ENCODE results near the gene PNMA6A.
"Not testable (repeated sequence)": the region's sequence is repeated elsewhere in the genome, so short reads cannot be mapped to it uniquely, and the experiment has no call there.

PNMA6A gene

GRCh38 chrX:153074935-153075334 is 2.7 kb downstream of the PNMA6A start:
- Histone ChIP-seq H3K4me1 (ENCODE audit: control insufficient read depth, insufficient read depth, low read length) (no peaks in the 10 kb centered on the region), H3K27ac (ENCODE audit: insufficient read depth, low read depth, low read length, poor library complexity, severe bottlenecking) (no peak overlapping the region), H3K27me3 (ENCODE audit: control insufficient read depth, insufficient read depth, low read length, poor library complexity, severe bottlenecking) (no peaks in the 10 kb centered on the region), H3K36me3 (ENCODE audit: control insufficient read depth, insufficient read depth, low read length) (no peaks in the 10 kb centered on the region), H3K4me3 (ENCODE audit: insufficient read depth, low read depth, low read length) (no peak overlapping the region), H3K9me3 (ENCODE audit: control insufficient read depth, low read length) (no peaks in the 10 kb centered on the region)
- whole genome bisulfite sequencing, 2 experiments = 93 to 95% methylated on average over 11 of the region's 11 CpGs

GRCh38 chrX:153075366-153075765 is 3.1 kb downstream of the PNMA6A start:
- no peaks in the 10 kb centered on the region for H3K27me3 ChIP-seq (ENCODE audit: control insufficient read depth, insufficient read depth, low read length, poor library complexity, severe bottlenecking)
- no peak overlapping the region for H3K27ac ChIP-seq (ENCODE audit: insufficient read depth, low read depth, low read length, poor library complexity, severe bottlenecking)
- 96 to 98% methylated on average over 7 to 9 of the region's 14 CpGs for WGBS, 2 experiments

GRCh38 chrX:153077437-153078135 is 5.3 kb downstream of the PNMA6A start:
- not testable (repeated sequence) for H3K27ac ChIP-seq (ENCODE audit: insufficient read depth, low read depth, low read length, poor library complexity, severe bottlenecking); H3K4me1 ChIP-seq (ENCODE audit: control insufficient read depth, insufficient read depth, low read length); H3K36me3 ChIP-seq (ENCODE audit: control insufficient read depth, insufficient read depth, low read length); H3K4me3 ChIP-seq (ENCODE audit: insufficient read depth, low read depth, low read length); H3K9me3 ChIP-seq (ENCODE audit: control insufficient read depth, low read length); H3K27me3 ChIP-seq (ENCODE audit: control insufficient read depth, insufficient read depth, low read length, poor library complexity, severe bottlenecking)
- no CpG with 5 or more reads among the region's 76 CpGs for WGBS, 2 experiments

More at GRCh38 chrX:153075366-153075765, 3.1 kb downstream of the PNMA6A start:
- Histone ChIP-seq H3K4me1 (ENCODE audit: control insufficient read depth, insufficient read depth, low read length) (no peaks in the 10 kb centered on the region), H3K36me3 (ENCODE audit: control insufficient read depth, insufficient read depth, low read length) (no peaks in the 10 kb centered on the region), H3K9me3 (ENCODE audit: control insufficient read depth, low read length) (no peaks in the 10 kb centered on the region), H3K4me3 (ENCODE audit: insufficient read depth, low read depth, low read length) (no peak overlapping the region)

GRCh38 chrX:153083238-153083923 is 11.1 kb downstream of the PNMA6A start:
- WGBS, 2 experiments = 86 to 96% methylated on average over 1 to 3 of the region's 23 CpGs

GRCh38 chrX:153102418-153102817 is 30.2 kb downstream of the PNMA6A start:
- Histone ChIP-seq H3K9me3 (ENCODE audit: control insufficient read depth, low read length) (no peaks in the 10 kb centered on the region), H3K27ac (ENCODE audit: insufficient read depth, low read depth, low read length, poor library complexity, severe bottlenecking) (no peak overlapping the region), H3K36me3 (ENCODE audit: control insufficient read depth, insufficient read depth, low read length) (no peaks in the 10 kb centered on the region), H3K4me3 (ENCODE audit: insufficient read depth, low read depth, low read length) (no peak overlapping the region), H3K4me1 (ENCODE audit: control insufficient read depth, insufficient read depth, low read length) (no peaks in the 10 kb centered on the region), H3K27me3 (ENCODE audit: control insufficient read depth, insufficient read depth, low read length, poor library complexity, severe bottlenecking) (no peaks in the 10 kb centered on the region)
- 79 to 90% methylated on average over 3 of the region's 3 CpGs for WGBS, 2 experiments

More at GRCh38 chrX:153083238-153083923, 11.1 kb downstream of the PNMA6A start:
- not testable (repeated sequence) for H3K9me3 ChIP-seq (ENCODE audit: control insufficient read depth, low read length); H3K4me3 ChIP-seq (ENCODE audit: insufficient read depth, low read depth, low read length); H3K4me1 ChIP-seq (ENCODE audit: control insufficient read depth, insufficient read depth, low read length); H3K36me3 ChIP-seq (ENCODE audit: control insufficient read depth, insufficient read depth, low read length); H3K27me3 ChIP-seq (ENCODE audit: control insufficient read depth, insufficient read depth, low read length, poor library complexity, severe bottlenecking); H3K27ac ChIP-seq (ENCODE audit: insufficient read depth, low read depth, low read length, poor library complexity, severe bottlenecking)

- H3K9me3 ChIP-seq (ENCODE audit: control insufficient read depth, low read length); H3K36me3 ChIP-seq (ENCODE audit: control insufficient read depth, insufficient read depth, low read length); H3K4me3 ChIP-seq (ENCODE audit: insufficient read depth, low read depth, low read length); H3K27me3 ChIP-seq (ENCODE audit: control insufficient read depth, insufficient read depth, low read length, poor library complexity, severe bottlenecking); H3K27ac ChIP-seq (ENCODE audit: insufficient read depth, low read depth, low read length, poor library complexity, severe bottlenecking); H3K4me1 ChIP-seq (ENCODE audit: control insufficient read depth, insufficient read depth, low read length): not testable (repeated sequence)
- 85 to 90% methylated on average over 1 of the region's 1 CpG for WGBS, 2 experiments
Observed at GRCh38 chrX:153104959-153105358, 32.7 kb downstream of the PNMA6A start.

GRCh38 chrX:153106092-153106801 is 34.0 kb downstream of the PNMA6A start:
- H3K9me3 ChIP-seq (ENCODE audit: control insufficient read depth, low read length); H3K36me3 ChIP-seq (ENCODE audit: control insufficient read depth, insufficient read depth, low read length); H3K27me3 ChIP-seq (ENCODE audit: control insufficient read depth, insufficient read depth, low read length, poor library complexity, severe bottlenecking); H3K4me1 ChIP-seq (ENCODE audit: control insufficient read depth, insufficient read depth, low read length); H3K27ac ChIP-seq (ENCODE audit: insufficient read depth, low read depth, low read length, poor library complexity, severe bottlenecking); H3K4me3 ChIP-seq (ENCODE audit: insufficient read depth, low read depth, low read length): not testable (repeated sequence)
- no CpG with 5 or more reads among the region's 12 CpGs for WGBS, 2 experiments

- not testable (repeated sequence) for H3K4me1 ChIP-seq (ENCODE audit: control insufficient read depth, insufficient read depth, low read length); H3K9me3 ChIP-seq (ENCODE audit: control insufficient read depth, low read length); H3K27ac ChIP-seq (ENCODE audit: insufficient read depth, low read depth, low read length, poor library complexity, severe bottlenecking); H3K36me3 ChIP-seq (ENCODE audit: control insufficient read depth, insufficient read depth, low read length); H3K27me3 ChIP-seq (ENCODE audit: control insufficient read depth, insufficient read depth, low read length, poor library complexity, severe bottlenecking); H3K4me3 ChIP-seq (ENCODE audit: insufficient read depth, low read depth, low read length)
- no CpG with 5 or more reads among the region's 2 CpGs for WGBS, 2 experiments
Observed at GRCh38 chrX:153110735-153111134, 38.5 kb downstream of the PNMA6A start.

- H3K27me3 ChIP-seq (ENCODE audit: control insufficient read depth, insufficient read depth, low read length, poor library complexity, severe bottlenecking); H3K9me3 ChIP-seq (ENCODE audit: control insufficient read depth, low read length); H3K4me1 ChIP-seq (ENCODE audit: control insufficient read depth, insufficient read depth, low read length); H3K27ac ChIP-seq (ENCODE audit: insufficient read depth, low read depth, low read length, poor library complexity, severe bottlenecking); H3K36me3 ChIP-seq (ENCODE audit: control insufficient read depth, insufficient read depth, low read length); H3K4me3 ChIP-seq (ENCODE audit: insufficient read depth, low read depth, low read length): not testable (repeated sequence)
- WGBS, 2 experiments = no CpG with 5 or more reads among the region's 9 CpGs
Observed at GRCh38 chrX:153113851-153114250, 41.6 kb downstream of the PNMA6A start.

GRCh38 chrX:153117754-153118153 is 45.5 kb downstream of the PNMA6A start:
- no CpG with 5 or more reads among the region's 3 CpGs for WGBS, 2 experiments
- H3K27ac ChIP-seq (ENCODE audit: insufficient read depth, low read depth, low read length, poor library complexity, severe bottlenecking); H3K27me3 ChIP-seq (ENCODE audit: control insufficient read depth, insufficient read depth, low read length, poor library complexity, severe bottlenecking); H3K4me1 ChIP-seq (ENCODE audit: control insufficient read depth, insufficient read depth, low read length); H3K9me3 ChIP-seq (ENCODE audit: control insufficient read depth, low read length); H3K4me3 ChIP-seq (ENCODE audit: insufficient read depth, low read depth, low read length); H3K36me3 ChIP-seq (ENCODE audit: control insufficient read depth, insufficient read depth, low read length): not testable (repeated sequence)
